MM.1S (cell line): ENCODE results near the gene ITPR1.

ENCODE experiments used
- DNase-seq: peaks from one replicate; pipeline ENCODE4 v3.0.0-alpha.2; 2015
- H2AFZ ChIP-seq: fragments of 300-600 bp; sonication (generic); 2 replicates; pipeline ENCODE4 v1.6.0; 2016; ENCODE audit warnings: antibody characterized with exemption, low read length
- H3F3A ChIP-seq: fragments of 300-600 bp; sonication (generic); 2 replicates; pipeline ENCODE4 v1.6.1; 2016; ENCODE audit warnings: mild to moderate bottlenecking, antibody characterized with exemption, low read length, moderate library complexity, mixed read lengths; ENCODE audit not compliant: insufficient read depth
- H3K27ac ChIP-seq: fragments of 300-600 bp; sonication (generic); 2 replicates; pipeline ENCODE4 v1.5.1; 2016; ENCODE audit warnings: mild to moderate bottlenecking, low read length
- H3K27me3 ChIP-seq: fragments of 300-600 bp; sonication (generic); replicated peaks from 2 replicates; pipeline ENCODE4 v1.6.0; 2016; ENCODE audit warnings: low read length; ENCODE audit not compliant: insufficient read depth
- H3K36me3 ChIP-seq: fragments of 300-600 bp; sonication (generic); replicated peaks from 2 replicates; pipeline ENCODE4 v1.6.1; 2016; ENCODE audit warnings: mild to moderate bottlenecking, low read length, mixed read lengths; ENCODE audit not compliant: insufficient read depth
- H3K4me1 ChIP-seq: fragments of 300-600 bp; sonication (generic); 2 replicates; pipeline ENCODE4 v1.6.1; 2016; ENCODE audit warnings: low read length, mixed read lengths
- H3K4me2 ChIP-seq: fragments of 300-600 bp; sonication (generic); 2 replicates; pipeline ENCODE4 v1.6.0; 2016; ENCODE audit warnings: low read depth, low read length
- H3K4me3 ChIP-seq: fragments of 300-600 bp; sonication (generic); 2 replicates; pipeline ENCODE4 v1.5.1; 2016; ENCODE audit warnings: low read length, mixed read lengths
- H3K79me2 ChIP-seq: fragments of 300-600 bp; sonication (generic); 2 replicates; pipeline ENCODE4 v1.6.1; 2016; ENCODE audit warnings: mixed run types, low read length, mixed read lengths
- H3K9ac ChIP-seq: fragments of 300-600 bp; sonication (generic); 2 replicates; pipeline ENCODE4 v1.6.1; 2016; ENCODE audit warnings: low read length, mixed read lengths
- H3K9me2 ChIP-seq: fragments of 300-600 bp; sonication (generic); replicated peaks from 2 replicates; pipeline ENCODE4 v1.6.1; 2016; ENCODE audit warnings: mild to moderate bottlenecking, low read length, mixed read lengths; ENCODE audit not compliant: insufficient read depth
- H3K9me3 ChIP-seq: fragments of 300-600 bp; sonication (generic); replicated peaks from 2 replicates; pipeline ENCODE4 v1.6.1; 2016; ENCODE audit warnings: mild to moderate bottlenecking, low read length, mixed read lengths; ENCODE audit not compliant: insufficient read depth
- H4K20me1 ChIP-seq: fragments of 300-600 bp; sonication (generic); 2 replicates; pipeline ENCODE4 v1.6.1; 2016; ENCODE audit warnings: mild to moderate bottlenecking, low read length, moderate library complexity, mixed read lengths; ENCODE audit not compliant: insufficient read depth
- EZH2 ChIP-seq: fragments of 300-600 bp; sonication (generic); optimal IDR thresholded peaks from 2 replicates; pipeline ENCODE3; 2017; ENCODE audit warnings: low read depth, mild to moderate bottlenecking, antibody characterized with exemption, low read length, mixed read lengths
- EZH2phosphoT487 ChIP-seq: fragments of 300-600 bp; sonication (generic); IDR thresholded peaks from 2 replicates; pipeline ENCODE4 v1.6.1; 2018; ENCODE audit warnings: antibody characterized with exemption, low read length
- TF ChIP-seq, protein P1 (sequence below): fragments of 300-600 bp; sonication (generic); IDR thresholded peaks from 2 replicates; pipeline ENCODE4 v1.5.1; 2016; ENCODE audit warnings: antibody characterized with exemption, low read length, mixed read lengths

Gene ITPR1

DNA sequence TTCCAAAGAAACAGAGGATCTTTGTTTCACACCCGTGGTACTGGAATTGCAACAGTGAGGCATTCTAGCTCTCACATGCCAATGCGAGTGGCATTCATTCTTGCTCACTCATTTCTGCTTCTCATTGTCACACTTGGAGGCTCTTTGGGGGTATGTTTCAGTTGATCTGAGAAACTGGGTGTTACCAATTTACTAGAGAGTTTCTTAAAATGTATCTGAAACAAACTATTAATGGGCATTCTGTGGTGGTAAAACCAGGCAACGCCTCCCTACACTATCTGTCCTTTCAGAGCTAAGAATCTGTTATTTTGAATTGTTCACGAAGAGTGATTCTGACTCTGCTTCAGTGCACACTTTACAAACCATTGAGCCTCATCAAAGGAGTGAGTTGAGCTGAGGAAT is 345.5 kb downstream of the ITPR1 start:
- Histone ChIP-seq H3K9me2 (no peaks in the 10 kb centered on the region), H3K36me3 (no peaks in the 10 kb centered on the region), H4K20me1 (no peaks in the 10 kb centered on the region), H3K27me3 (no peaks in the 10 kb centered on the region), H2AFZ (no peak overlapping the region), H3F3A (no peaks in the 10 kb centered on the region), H3K9ac (no peak overlapping the region), H3K4me3 (no peak overlapping the region), H3K4me2 (no peak overlapping the region), H3K79me2 (no peaks in the 10 kb centered on the region), H3K4me1 (no peaks in the 10 kb centered on the region), H3K27ac (no peak overlapping the region), H3K9me3 (no peaks in the 10 kb centered on the region)
- no peak for DNase-seq
- TF ChIP-seq EZH2 (no peak), EZH2phosphoT487 (no peak)
- TF ChIP-seq, protein P1, sequence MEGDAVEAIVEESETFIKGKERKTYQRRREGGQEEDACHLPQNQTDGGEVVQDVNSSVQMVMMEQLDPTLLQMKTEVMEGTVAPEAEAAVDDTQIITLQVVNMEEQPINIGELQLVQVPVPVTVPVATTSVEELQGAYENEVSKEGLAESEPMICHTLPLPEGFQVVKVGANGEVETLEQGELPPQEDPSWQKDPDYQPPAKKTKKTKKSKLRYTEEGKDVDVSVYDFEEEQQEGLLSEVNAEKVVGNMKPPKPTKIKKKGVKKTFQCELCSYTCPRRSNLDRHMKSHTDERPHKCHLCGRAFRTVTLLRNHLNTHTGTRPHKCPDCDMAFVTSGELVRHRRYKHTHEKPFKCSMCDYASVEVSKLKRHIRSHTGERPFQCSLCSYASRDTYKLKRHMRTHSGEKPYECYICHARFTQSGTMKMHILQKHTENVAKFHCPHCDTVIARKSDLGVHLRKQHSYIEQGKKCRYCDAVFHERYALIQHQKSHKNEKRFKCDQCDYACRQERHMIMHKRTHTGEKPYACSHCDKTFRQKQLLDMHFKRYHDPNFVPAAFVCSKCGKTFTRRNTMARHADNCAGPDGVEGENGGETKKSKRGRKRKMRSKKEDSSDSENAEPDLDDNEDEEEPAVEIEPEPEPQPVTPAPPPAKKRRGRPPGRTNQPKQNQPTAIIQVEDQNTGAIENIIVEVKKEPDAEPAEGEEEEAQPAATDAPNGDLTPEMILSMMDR, result no peak

DNA sequence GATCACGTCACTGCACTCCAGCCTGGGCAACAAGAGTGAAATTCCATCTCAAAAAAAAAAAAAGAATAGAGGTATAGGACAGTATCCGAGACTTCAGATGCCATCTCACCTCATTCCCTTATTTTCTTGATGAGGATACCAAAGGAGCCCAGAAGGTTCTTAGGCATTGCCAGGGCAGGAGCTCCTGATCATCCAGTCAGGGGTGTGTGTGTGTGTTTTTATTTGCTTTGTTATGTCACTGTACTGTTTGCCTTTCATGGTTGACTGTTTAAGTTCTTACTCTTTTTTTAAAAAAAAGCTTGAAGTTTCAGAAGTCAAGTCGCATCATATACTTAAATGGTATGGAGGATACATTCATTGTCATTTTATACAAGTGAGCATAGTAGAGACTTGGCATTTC is 346.1 kb downstream of the ITPR1 start:
- Histone ChIP-seq H3F3A (no peaks in the 10 kb centered on the region), H3K4me1 (no peaks in the 10 kb centered on the region), H3K27me3 (no peaks in the 10 kb centered on the region), H3K79me2 (no peaks in the 10 kb centered on the region), H3K9me3 (no peaks in the 10 kb centered on the region), H3K9ac (no peak overlapping the region), H3K36me3 (no peaks in the 10 kb centered on the region), H4K20me1 (no peaks in the 10 kb centered on the region), H3K27ac (no peak overlapping the region), H3K4me3 (no peak overlapping the region), H3K9me2 (no peaks in the 10 kb centered on the region), H2AFZ (no peak overlapping the region), H3K4me2 (no peak overlapping the region)
- no peak for TF ChIP-seq EZH2phosphoT487
- TF ChIP-seq, protein P1, result no peak
- TF ChIP-seq EZH2, result no peak
- no peak for DNase-seq

DNA sequence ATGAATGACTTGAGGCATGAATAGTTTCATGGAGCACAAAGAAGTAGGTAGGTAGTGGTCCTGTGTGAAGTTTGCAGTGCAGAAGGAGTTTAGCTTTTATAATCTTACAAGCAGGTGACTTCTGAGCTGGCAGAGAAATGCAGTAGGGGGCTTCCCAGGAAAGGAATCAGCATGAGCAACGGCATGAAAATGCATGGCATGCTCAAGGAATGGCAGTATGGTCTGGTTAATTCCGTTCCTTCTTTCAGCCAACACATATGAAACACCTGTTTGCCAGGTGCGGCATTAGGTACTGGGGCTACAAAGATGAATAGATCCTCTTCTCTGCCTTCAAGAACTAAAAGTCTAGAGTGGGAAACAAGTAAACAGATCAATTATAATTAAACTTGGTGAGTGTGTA is 348.1 kb downstream of the ITPR1 start:
- H3K27me3 ChIP-seq, result no peaks in the 10 kb centered on the region
- no peaks in the 10 kb centered on the region for H3K36me3 ChIP-seq
- no peak overlapping the region for H2AFZ ChIP-seq
- no peaks in the 10 kb centered on the region for H4K20me1 ChIP-seq
- H3K4me1 ChIP-seq, result peaks cover 10% of the 10 kb centered on the region; the same call in 1 of the 2 replicates
- H3K9me2 ChIP-seq, result no peaks in the 10 kb centered on the region
- H3K9ac ChIP-seq, result no peak overlapping the region
- DNase-seq, result no peak
- no peaks in the 10 kb centered on the region for H3K9me3 ChIP-seq
- no peaks in the 10 kb centered on the region for H3F3A ChIP-seq
- no peak overlapping the region for H3K27ac ChIP-seq
- TF ChIP-seq EZH2, result no peak
- no peak for TF ChIP-seq EZH2phosphoT487
- TF ChIP-seq, protein P1, result no peak
- H3K4me2 ChIP-seq, result no peak overlapping the region
- H3K4me3 ChIP-seq, result no peak overlapping the region
- no peaks in the 10 kb centered on the region for H3K79me2 ChIP-seq
